PC-3 (cell line): ENCODE data around the gene COA5.
A peak's percentile ranks its signal among the peaks of the same experiment; 100 is the strongest.

Experiments
- CTCF ChIP-seq: fragments of 300-600 bp; sonication (generic); conservative IDR thresholded peaks from 2 replicates; pipeline ENCODE4 v1.5.1; 2017; ENCODE audit warnings: antibody characterized with exemption, low read depth, mild to moderate bottlenecking, low read length
- EZH2 ChIP-seq: fragments of 300-600 bp; sonication (generic); IDR thresholded peaks from one replicate; pipeline ENCODE4 v1.6.1; 2017; ENCODE audit warnings: antibody characterized with exemption, mild to moderate bottlenecking, low read length; ENCODE audit not compliant: unreplicated experiment

- 0 out of 2 replicates have a peak, but pooled peaks have one; percentile 20 for TF ChIP-seq CTCF
- no peak for TF ChIP-seq EZH2
These were observed 27.5 kb downstream of the COA5 start for GRCh38 chr2:98580656-98581284.
